HCT116 (cell line): Measurements from ENCODE around the gene RPL3.

Experiments
- ATF3 ChIP-seq: IDR thresholded peaks from 2 replicates; pipeline ENCODE4 v1.6.1; 2012
- CEBPB ChIP-seq: IDR thresholded peaks from 2 replicates; pipeline ENCODE4 v1.6.1; 2012; ENCODE audit warnings: low read depth
- CTCF ChIP-seq, 3 experiments: fragments of 200-600 bp in 1 of 3; sonication (generic) in 1 of 3; IDR thresholded peaks in 2 of 3; conservative IDR thresholded peaks in 1 of 3; 2 replicates each; pipeline ENCODE4 v1.5.1; 2012 to 2017; ENCODE audit warnings: low read depth in 2 of 3, low read length in 2 of 3, antibody characterized with exemption in 1 of 3, borderline replicate concordance in 1 of 3, control low read depth in 1 of 3, mild to moderate bottlenecking in 1 of 3, mixed read lengths in 1 of 3, mixed run types in 1 of 3, moderate library complexity in 1 of 3; ENCODE audit not compliant: insufficient read depth in 1 of 3
- EZH2 ChIP-seq: fragments of 200-600 bp; sonication (generic); IDR thresholded peaks from 2 replicates; pipeline ENCODE4 v1.6.1; 2017; ENCODE audit warnings: antibody characterized with exemption, mixed run types
- EZH2phosphoT487 ChIP-seq: fragments of 200-600 bp; IDR thresholded peaks from 2 replicates; pipeline ENCODE4 v1.6.1; 2018; ENCODE audit warnings: antibody characterized with exemption, borderline replicate concordance
- MAX ChIP-seq: IDR thresholded peaks from 2 replicates; pipeline ENCODE4 v1.6.1; 2012
- POLR2A ChIP-seq: IDR thresholded peaks from 2 replicates; pipeline ENCODE4 v1.7.0; 2011; ENCODE audit warnings: borderline replicate concordance; ENCODE audit not compliant: insufficient read depth, insufficient read length; ENCODE audit errors: extremely low read depth
- REST ChIP-seq: IDR thresholded peaks from 2 replicates; pipeline ENCODE4 v1.6.1; 2012; ENCODE audit warnings: low read depth
- SP1 ChIP-seq: IDR thresholded peaks from 2 replicates; pipeline ENCODE4 v1.6.1; 2012; ENCODE audit warnings: low read depth
- ZBTB33 ChIP-seq: IDR thresholded peaks from 2 replicates; pipeline ENCODE4 v1.6.1; 2011; ENCODE audit warnings: mild to moderate bottlenecking, low read length, moderate library complexity; ENCODE audit not compliant: insufficient replicate concordance; ENCODE audit errors: extremely low read depth
- ZFX ChIP-seq: fragments of 450-650 bp; IDR thresholded peaks from 2 replicates; pipeline ENCODE4 v1.6.1; 2017

GRCh38 chr22:39325392-39325932, 6.0 kb upstream of the RPL3 start:
- TF ChIP-seq ZFX (no peak), CTCF (IDR thresholded peaks at IDR 0.05 in 2 of 3, conservative IDR thresholded peaks at IDR 0.05 in 1 of 3; ENCODE audit: borderline replicate concordance in 1 of 3, insufficient read depth in 1 of 3, low read depth in 2 of 3, low read length in 2 of 3) (no peak), POLR2A (no peak), ZBTB33 (no peak), REST (no peak), ATF3 (no peak), EZH2phosphoT487 (no peak), CEBPB (no peak), EZH2 (no peak), MAX (no peak), SP1 (no peak; the same call in 1 of the 2 replicates)
